Measurements from ENCODE around the gene CHRNE. TPM values are rescaled to one million over a fixed set of nuclear protein-coding genes. Genes with fewer than 3 reads are reported as not detected.

The CHRNE gene
- total and polyA plus RNA-seq, 2 of the 8 experiments (the other 6 are each of a cell fraction or from before 2014, with no cell fraction given) = 0.15 to 0.33 TPM

- TF ChIP-seq MAFK (IDR thresholded peaks at IDR 0.05; ENCODE audit: low read depth, low read length) (no peak), POLR2A (IDR thresholded peaks at IDR 0.05; ENCODE audit: control extremely low read depth in 1 of 2, low read depth in 2 of 2, low read length in 2 of 2) (peak; percentile 38 to 47; a peak in 2 of 3 replicates), CTBP2 (IDR thresholded peaks at IDR 0.05; ENCODE audit: borderline replicate concordance, insufficient read depth, insufficient read length, low read length) (no peak), HDAC2 (IDR thresholded peaks at IDR 0.05; ENCODE audit: borderline replicate concordance in 1 of 2, low read depth in 2 of 2, low read length in 2 of 2) (no peak), POLR2AphosphoS5 (IDR thresholded peaks at IDR 0.05; ENCODE audit: low read depth, low read length) (peak; percentile 43; the same call in 1 of the 2 replicates)
- H3K4me1 ChIP-seq (replicated peaks in 1 of 4; ENCODE audit: control insufficient read depth in 3 of 4, insufficient read depth in 4 of 4, low read length in 3 of 4) = peaks cover 4 to 18% (median 9%) of the 10 kb centered on the region in 4 experiments
- POLR2A ChIA-PET (ENCODE audit: partially characterized antibody) = interaction anchor here (0.7 to 27.4 kb wide), 9 partner anchors 9 to 254 kb away, joined by 3 to 987 read pairs (median 6); partner anchors contain the start of genes ENO3, PFN1 and SPAG7
These were observed 40.0 kb upstream of the CHRNE start for GRCh38 chr17:4942760-4943508.

More at GRCh38 chr17:4942760-4943508, 40.0 kb upstream of the CHRNE start:
- Histone ChIP-seq H2BK15ac (ENCODE audit: low read length) (no peak overlapping the region), H3K79me1 (ENCODE audit: low read depth, low read length) (peaks cover 10% of the 10 kb centered on the region), H2BK20ac (ENCODE audit: low read length) (no peak overlapping the region), H3K23me2 (ENCODE audit: low read depth, low read length) (peaks cover 25% of the 10 kb centered on the region), H3K14ac (ENCODE audit: insufficient read length) (no peak overlapping the region), H3K4ac (replicated peaks; ENCODE audit: insufficient read length, low read depth, low read length) (no peak overlapping the region), H3K4me2 (ENCODE audit: insufficient read depth in 1 of 2, low read depth in 2 of 2, low read length in 2 of 2) (no peak overlapping the region), H3K9me3 (ENCODE audit: insufficient read depth in 2 of 2, low read depth in 1 of 2, low read length in 1 of 2) (no peaks in the 10 kb centered on the region), H3K27me3 (replicated peaks in 1 of 4; ENCODE audit: control insufficient read depth in 3 of 4, extremely low read depth in 1 of 4, insufficient read depth in 3 of 4, low read length in 3 of 4) (no peaks in the 10 kb centered on the region), H2BK120ac (replicated peaks; ENCODE audit: low read depth, low read length) (no peak overlapping the region), H3K23ac (ENCODE audit: insufficient read length) (no peak overlapping the region), H3K56ac (replicated peaks; ENCODE audit: insufficient read length, low read depth, low read length) (no peak overlapping the region), H4K5ac (ENCODE audit: insufficient read length, low read depth, low read length) (no peak overlapping the region), H3K9ac (replicated peaks in 1 of 4; ENCODE audit: extremely low read depth in 1 of 4, low read depth in 3 of 4, low read length in 3 of 4) (no peak overlapping the region), H2AFZ (ENCODE audit: low read length) (no peak overlapping the region), H3K18ac (ENCODE audit: extremely low read depth, low read length) (no peak overlapping the region), H3K36me3 (ENCODE audit: control insufficient read depth in 2 of 4, insufficient read depth in 4 of 4, low read length in 3 of 4) (peaks cover 12 to 47% (median 31%) of the 10 kb centered on the region in 4 experiments), H4K20me1 (replicated peaks in 1 of 2; ENCODE audit: control insufficient read depth in 1 of 2, insufficient read depth in 2 of 2, low read length in 2 of 2) (peaks cover 15 to 23% of the 10 kb centered on the region in 2 experiments), H2AK5ac (ENCODE audit: low read depth, low read length) (no peak overlapping the region), H3K27ac (ENCODE audit: low read depth, low read length) (no peak overlapping the region), H2BK5ac (ENCODE audit: low read depth, low read length) (no peak overlapping the region), H3K79me2 (ENCODE audit: control insufficient read depth in 1 of 2, insufficient read depth in 2 of 2, low read length in 2 of 2) (peaks cover 8 to 66% of the 10 kb centered on the region in 2 experiments), H3K4me3 (ENCODE audit: extremely low read depth in 1 of 4, insufficient read depth in 2 of 4, low read depth in 3 of 4, low read length in 4 of 4) (no peak overlapping the region), H4K8ac (ENCODE audit: extremely low read depth, insufficient read depth, low read length) (no peak overlapping the region), H4K91ac (replicated peaks; ENCODE audit: insufficient read length, low read length) (no peak overlapping the region), H2BK12ac (ENCODE audit: low read depth, low read length) (no peak overlapping the region)
- FAIRE-seq = no peak
- CTCF ChIA-PET (ENCODE audit: partially characterized antibody) = interaction anchor here (0.8 to 5.9 kb wide), 5 partner anchors 10 to 41 kb away, joined by 3 to 26 read pairs (median 3); no protein-coding TSS in a partner anchor
- DNase-seq (ENCODE audit: low read depth in 1 of 2, low spot score in 2 of 2) = no peak
- WGBS, 2 experiments (ENCODE audit: extremely low coverage in 1 of 2, insufficient coverage in 1 of 2, insufficient read length in 1 of 2, insufficient replicate concordance in 2 of 2, low coverage in 1 of 2, low lambda C conversion rate in 2 of 2, missing lambda C conversion rate in 1 of 2) = 94% methylated on average over 12 of the region's 13 CpGs; no CpG with 5 or more reads in 1 of the 2 experiments

Data from H1 (cell line).